GM23248 (cell line): ENCODE results near the gene EXD3. TPM values are rescaled to one million over a fixed set of nuclear protein-coding genes. Genes with fewer than 3 reads are reported as not detected.
A peak's percentile ranks its signal among the peaks of the same experiment; 100 is the strongest.

Experiments used
- DNase-seq: peaks from one replicate; pipeline ENCODE4 v3.0.0-alpha.2; 2015
- H2AFZ ChIP-seq: fragments of 200-600 bp; sonication (generic); 2 replicates; pipeline ENCODE4 v1.6.1; 2016; ENCODE audit warnings: antibody characterized with exemption
- H3F3A ChIP-seq: fragments of 200-600 bp; sonication (generic); 2 replicates; pipeline ENCODE4 v1.6.1; 2016; ENCODE audit warnings: mild to moderate bottlenecking, antibody characterized with exemption, mixed run types; ENCODE audit not compliant: insufficient read depth
- H3K27ac ChIP-seq: fragments of 200-600 bp; sonication (generic); 2 replicates; pipeline ENCODE4 v1.5.1; 2016; ENCODE audit warnings: mild to moderate bottlenecking
- H3K27me3 ChIP-seq: fragments of 200-600 bp; sonication (generic); replicated peaks from 2 replicates; pipeline ENCODE4 v1.6.1; 2016; ENCODE audit warnings: mild to moderate bottlenecking; ENCODE audit not compliant: insufficient read depth
- H3K36me3 ChIP-seq: fragments of 200-600 bp; sonication (generic); 2 replicates; pipeline ENCODE4 v1.6.1; 2016; ENCODE audit warnings: low read depth, mild to moderate bottlenecking
- H3K4me1 ChIP-seq: fragments of 200-600 bp; sonication (generic); 2 replicates; pipeline ENCODE4 v1.6.1; 2016; ENCODE audit warnings: mild to moderate bottlenecking; ENCODE audit not compliant: insufficient read depth
- H3K4me2 ChIP-seq: fragments of 200-600 bp; sonication (generic); one replicate; pipeline ENCODE4 v1.6.1; 2016; ENCODE audit warnings: mild to moderate bottlenecking; ENCODE audit not compliant: unreplicated experiment
- H3K4me3 ChIP-seq: fragments of 200-600 bp; sonication (generic); 2 replicates; pipeline ENCODE4 v1.5.1; 2016; ENCODE audit warnings: mild to moderate bottlenecking
- H3K79me2 ChIP-seq: fragments of 200-600 bp; sonication (generic); 2 replicates; pipeline ENCODE4 v1.6.1; 2016; ENCODE audit warnings: mild to moderate bottlenecking; ENCODE audit not compliant: insufficient read depth
- H3K9ac ChIP-seq: fragments of 200-600 bp; sonication (generic); 2 replicates; pipeline ENCODE4 v1.6.1; 2016; ENCODE audit warnings: mild to moderate bottlenecking
- H3K9me2 ChIP-seq: fragments of 200-600 bp; sonication (generic); 2 replicates; pipeline ENCODE4 v1.6.1; 2016; ENCODE audit warnings: mixed run types, mild to moderate bottlenecking, moderate library complexity; ENCODE audit not compliant: insufficient read depth
- H3K9me3 ChIP-seq: fragments of 200-600 bp; sonication (generic); one replicate; pipeline ENCODE4 v1.6.1; 2017; ENCODE audit warnings: low read depth
- H4K20me1 ChIP-seq: fragments of 200-600 bp; sonication (generic); 2 replicates; pipeline ENCODE4 v1.6.0; 2016; ENCODE audit not compliant: insufficient read depth
- EZH2 ChIP-seq: fragments of 200-600 bp; sonication (generic); IDR thresholded peaks from 2 replicates; pipeline ENCODE4 v1.6.1; 2018; ENCODE audit warnings: antibody characterized with exemption, mild to moderate bottlenecking; ENCODE audit not compliant: insufficient read depth, poor library complexity, severe bottlenecking
- EZH2phosphoT487 ChIP-seq: fragments of 200-600 bp; sonication (generic); IDR thresholded peaks from 2 replicates; pipeline ENCODE4 v1.6.1; 2018; ENCODE audit warnings: antibody characterized with exemption, moderate library complexity, mild to moderate bottlenecking, low read depth; ENCODE audit not compliant: insufficient read depth
- WGBS, 2 experiments: methylation state at CpG; one replicate each; pipeline ENCODE4 v1.1.6; 2015 to 2017; ENCODE audit warnings: low lambda C conversion rate in 2 of 2, low coverage in 1 of 2; ENCODE audit errors: missing lambda C conversion rate in 2 of 2; 5-methylcytosine and 5-hydroxymethylcytosine counted together
- in situ Hi-C: fragments of 300-500 bp; cut with MboI; formaldehyde crosslinking; loops from 2 replicates; pipeline ENCODE4 v1.15.0; 2020
- polyA plus RNA-seq: library from polyadenylated mRNA; unstranded; fragments of >200 nt; fragmentation: Nextera tagmentation; extraction: Ambion mirVana; gene quantifications from 2 replicates; pipeline ENCODE4 v1.2.1, GENCODE V29; 2016
- total RNA-seq: library from RNA; depleted of rRNA; stranded (reverse); fragments of >200 nt; shearing (Covaris generic); gene quantifications from 2 replicates; pipeline ENCODE4 v1.2.3, GENCODE V29; 2014

The EXD3 gene
- total and polyA plus RNA-seq, 2 experiments from 2014 or later: 10.1 to 11.6 TPM

- no peaks in the 10 kb centered on the region for H4K20me1 ChIP-seq
- no peak overlapping the region for H2AFZ ChIP-seq
- TF ChIP-seq EZH2phosphoT487: no peak
- no peak for TF ChIP-seq EZH2
- DNase-seq: no peak
- in situ Hi-C loops: loop anchor here (25.0 kb wide), 1 partner anchor 303 kb away; the partner anchor contains the start of gene DPP7
- no peak overlapping the region for H3K4me2 ChIP-seq
- no peak overlapping the region for H3K9ac ChIP-seq
- H3K9me2 ChIP-seq: no peaks in the 10 kb centered on the region
- H3K27ac ChIP-seq: no peak overlapping the region
- 94 to 99% methylated on average over 5 of the region's 5 CpGs for WGBS, 2 experiments
- H3K9me3 ChIP-seq: no peaks in the 10 kb centered on the region
- peaks cover 10% of the 10 kb centered on the region for H3K4me1 ChIP-seq
- H3K36me3 ChIP-seq: no peaks in the 10 kb centered on the region
- no peaks in the 10 kb centered on the region for H3F3A ChIP-seq
- no peak overlapping the region for H3K4me3 ChIP-seq
- no peaks in the 10 kb centered on the region for H3K27me3 ChIP-seq
- H3K79me2 ChIP-seq: peaks cover 7% of the 10 kb centered on the region
These were observed 7.5 kb downstream of the EXD3 start for GRCh38 chr9:137415451-137415850.

DNA sequence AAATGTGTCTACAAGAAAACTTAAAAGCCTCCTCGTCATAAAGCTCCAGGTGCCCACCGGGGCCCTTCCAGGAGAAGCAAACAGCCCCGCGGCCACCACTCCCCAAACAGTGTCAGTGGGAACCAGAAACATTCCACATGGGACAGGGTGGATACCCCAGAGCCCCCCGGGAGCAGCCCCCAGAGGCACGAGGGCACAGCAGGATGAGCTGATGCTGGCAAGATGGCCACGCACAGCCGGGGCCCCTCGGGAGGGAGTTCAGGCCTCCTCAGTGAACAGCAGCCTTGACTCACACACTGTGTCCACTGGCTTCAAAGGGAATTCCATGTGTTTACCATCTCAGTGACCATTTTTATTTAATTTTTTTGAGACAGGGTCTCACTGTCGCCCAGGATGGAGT is 10.5 kb downstream of the EXD3 start:
- TF ChIP-seq EZH2phosphoT487: no peak
- TF ChIP-seq EZH2: no peak
- peak; percentile 48 for DNase-seq
- H3K79me2 ChIP-seq: no peaks in the 10 kb centered on the region
- no peak overlapping the region for H3K4me2 ChIP-seq
- H3K27me3 ChIP-seq: no peaks in the 10 kb centered on the region
- no peaks in the 10 kb centered on the region for H3K36me3 ChIP-seq
- no peak overlapping the region for H2AFZ ChIP-seq
- no peaks in the 10 kb centered on the region for H3F3A ChIP-seq
- H3K4me1 ChIP-seq: peaks cover 11% of the 10 kb centered on the region
- no peak overlapping the region for H3K9ac ChIP-seq
- no peaks in the 10 kb centered on the region for H3K9me2 ChIP-seq
- no peak overlapping the region for H3K27ac ChIP-seq
- in situ Hi-C loops: loop anchor here (25.0 kb wide), 1 partner anchor 300 kb away; the partner anchor contains the start of gene DPP7
- no peak overlapping the region for H3K4me3 ChIP-seq
- no peaks in the 10 kb centered on the region for H3K9me3 ChIP-seq
- 78 to 85% methylated on average over 7 to 10 of the region's 10 CpGs for WGBS, 2 experiments
- no peaks in the 10 kb centered on the region for H4K20me1 ChIP-seq

- H3K9ac ChIP-seq: no peak overlapping the region
- 54 to 77% methylated on average over 13 to 30 of the region's 30 CpGs for WGBS, 2 experiments
- no peak overlapping the region for H3K4me2 ChIP-seq
- in situ Hi-C loops: loop anchor here (25.0 kb wide), 1 partner anchor 300 kb away; the partner anchor contains the start of gene DPP7
- no peaks in the 10 kb centered on the region for H3F3A ChIP-seq
- peaks cover 14% of the 10 kb centered on the region for H3K4me1 ChIP-seq
- no peaks in the 10 kb centered on the region for H3K27me3 ChIP-seq
- H3K27ac ChIP-seq: no peak overlapping the region
- DNase-seq: peak; percentile 86
- no peaks in the 10 kb centered on the region for H3K9me3 ChIP-seq
- no peaks in the 10 kb centered on the region for H3K9me2 ChIP-seq
- H3K4me3 ChIP-seq: no peak overlapping the region
- H3K79me2 ChIP-seq: no peaks in the 10 kb centered on the region
- H2AFZ ChIP-seq: no peak overlapping the region
- H3K36me3 ChIP-seq: no peaks in the 10 kb centered on the region
- H4K20me1 ChIP-seq: no peaks in the 10 kb centered on the region
- TF ChIP-seq EZH2phosphoT487: no peak
- TF ChIP-seq EZH2: no peak
These were observed 11.1 kb downstream of the EXD3 start for GRCh38 chr9:137411645-137412380.

GRCh38 chr9:137411260-137411644 is 11.7 kb downstream of the EXD3 start:
- Histone ChIP-seq H3K4me3 (no peak overlapping the region), H2AFZ (no peak overlapping the region), H3F3A (no peaks in the 10 kb centered on the region), H3K9me3 (no peaks in the 10 kb centered on the region), H3K9me2 (no peaks in the 10 kb centered on the region), H3K4me2 (no peak overlapping the region), H3K9ac (no peak overlapping the region), H3K36me3 (no peaks in the 10 kb centered on the region), H4K20me1 (no peaks in the 10 kb centered on the region), H3K27me3 (no peaks in the 10 kb centered on the region), H3K79me2 (no peaks in the 10 kb centered on the region), H3K4me1 (peaks cover 14% of the 10 kb centered on the region), H3K27ac (no peak overlapping the region)
- no peak for DNase-seq
- in situ Hi-C loops: loop anchor here (25.0 kb wide), 1 partner anchor 299 kb away; the partner anchor contains the start of gene DPP7
- TF ChIP-seq EZH2phosphoT487 (no peak), EZH2 (no peak)
- WGBS, 2 experiments: 78 to 85% methylated on average over 15 to 17 of the region's 17 CpGs
